Gastroesophageal sphincter (tissue), 3 donors: ENCODE measurements around the gene COMMD7.

ENCODE experiments used
- CTCF ChIP-seq, 4 experiments: fragments of 200-600 bp in 2 of 4; fragments of 450-650 bp in 2 of 4; sonication (generic) in 1 of 4; IDR thresholded peaks; one replicate each; pipeline ENCODE4 v1.5.1; 2017 to 2019; ENCODE audit warnings: antibody characterized with exemption in 4 of 4, mild to moderate bottlenecking in 2 of 4, moderate library complexity in 2 of 4
- EP300 ChIP-seq: sonication (generic); formaldehyde crosslinking; IDR thresholded peaks from one replicate; pipeline ENCODE4 v1.6.1; 2017; ENCODE audit warnings: antibody characterized with exemption, mild to moderate bottlenecking
- POLR2A ChIP-seq, 2 donors: fragments of 450-650 bp; IDR thresholded peaks; one replicate each; pipeline ENCODE4 v1.6.1; 2017; ENCODE audit warnings: antibody characterized with exemption in 2 of 2, mild to moderate bottlenecking in 2 of 2, moderate library complexity in 1 of 2

DNA sequence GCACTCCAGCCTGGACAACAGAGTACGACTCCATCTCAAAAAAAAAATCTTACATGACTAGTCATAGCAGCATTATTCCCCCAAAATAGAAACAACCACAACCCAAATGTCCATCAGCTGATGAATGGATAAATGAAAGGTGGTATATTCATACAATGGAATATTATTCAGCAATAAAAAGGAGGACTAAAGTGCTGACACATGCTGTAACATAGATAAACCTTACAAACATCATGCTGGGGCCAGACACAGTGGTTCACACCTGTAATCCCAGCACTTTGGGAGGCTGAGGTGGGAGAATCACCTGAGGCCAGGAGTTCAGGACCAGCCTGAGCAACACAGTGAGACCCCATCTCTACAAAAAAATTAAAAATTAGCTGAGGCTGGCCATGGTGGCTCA lies 86.4 kb downstream of the COMMD7 start:
- TF ChIP-seq CTCF (IDR thresholded peaks at IDR 0.05) (no peak), POLR2A (IDR thresholded peaks at IDR 0.05) (no peak), EP300 (no peak)
